OCI-LY3 (cell line): ENCODE data around the gene IGFL1.
"Not testable (repeated sequence)": the region's sequence is repeated elsewhere in the genome, so short reads cannot be mapped to it uniquely, and the experiment has no call there.

Experiments used
- H2AFZ ChIP-seq: fragments of 200-600, 300-600 bp; shearing (Covaris generic); 2 replicates; pipeline ENCODE4 v1.6.0; 2014; ENCODE audit warnings: antibody characterized with exemption, low read depth, low read length
- H3K27ac ChIP-seq: fragments of 200-600, 300-600 bp; sonication (generic); 2 replicates; pipeline ENCODE4 v1.5.1; 2014; ENCODE audit warnings: mild to moderate bottlenecking, low read length, moderate library complexity, mixed read lengths
- H3K27me3 ChIP-seq: fragments of 200-600, 300-600 bp; sonication (generic); 2 replicates; pipeline ENCODE4 v1.6.1; 2014; ENCODE audit warnings: low read depth, low read length, mixed read lengths
- H3K36me3 ChIP-seq: fragments of 200-600, 300-600 bp; sonication (generic); replicated peaks from 2 replicates; pipeline ENCODE3; 2014; ENCODE audit warnings: low read depth, low read length, mixed read lengths
- H3K4me1 ChIP-seq: fragments of 300-600, 200-600 bp; sonication (generic); 2 replicates; pipeline ENCODE4 v1.6.1; 2014; ENCODE audit warnings: low read length, mixed read lengths
- H3K4me2 ChIP-seq: fragments of 200-600, 300-600 bp; sonication (generic); 2 replicates; pipeline ENCODE4 v1.6.1; 2014; ENCODE audit warnings: low read length, mixed read lengths
- H3K4me3 ChIP-seq: fragments of 300-600, 200-600 bp; sonication (generic); 2 replicates; pipeline ENCODE4 v1.5.1; 2014; ENCODE audit warnings: antibody characterized with exemption, mild to moderate bottlenecking, low read length, moderate library complexity
- H3K79me2 ChIP-seq: fragments of 300-600, 200-600 bp; shearing (Covaris generic); 2 replicates; pipeline ENCODE4 v1.6.1; 2014; ENCODE audit warnings: mild to moderate bottlenecking, low read length, mixed read lengths
- H3K9ac ChIP-seq: fragments of 300-600, 200-600 bp; shearing (Covaris generic); 2 replicates; pipeline ENCODE4 v1.6.0; 2014; ENCODE audit warnings: mild to moderate bottlenecking, low read length, moderate library complexity
- H3K9me3 ChIP-seq: fragments of 200-600, 300-600 bp; shearing (Covaris generic); 2 replicates; pipeline ENCODE4 v1.6.1; 2014; ENCODE audit warnings: low read length, mixed read lengths; ENCODE audit not compliant: insufficient read depth
- H4K20me1 ChIP-seq: fragments of 200-600, 300-600 bp; sonication (generic); 2 replicates; pipeline ENCODE4 v1.6.1; 2016; ENCODE audit warnings: low read length, mixed read lengths; ENCODE audit not compliant: insufficient read depth
- EZH2phosphoT487 ChIP-seq: fragments of 200-600 bp; shearing (Covaris generic); IDR thresholded peaks from 2 replicates; pipeline ENCODE4 v1.6.1; 2018; ENCODE audit warnings: antibody characterized with exemption, mixed run types, low read depth
- TF ChIP-seq, protein P1 (sequence below): fragments of 200-600, 300-600 bp; sonication (generic); IDR thresholded peaks from 2 replicates; pipeline ENCODE4 v1.5.1; 2014; ENCODE audit warnings: antibody characterized with exemption, low read length, low read depth

Gene IGFL1

GRCh38 chr19:46211201-46211881, 18.2 kb upstream of the IGFL1 start:
- H3K9ac ChIP-seq: no peak overlapping the region
- H3K4me2 ChIP-seq: no peak overlapping the region
- no peaks in the 10 kb centered on the region for H3K4me1 ChIP-seq
- H3K27ac ChIP-seq: no peak overlapping the region
- TF ChIP-seq EZH2phosphoT487: no peak
- TF ChIP-seq, protein P1, sequence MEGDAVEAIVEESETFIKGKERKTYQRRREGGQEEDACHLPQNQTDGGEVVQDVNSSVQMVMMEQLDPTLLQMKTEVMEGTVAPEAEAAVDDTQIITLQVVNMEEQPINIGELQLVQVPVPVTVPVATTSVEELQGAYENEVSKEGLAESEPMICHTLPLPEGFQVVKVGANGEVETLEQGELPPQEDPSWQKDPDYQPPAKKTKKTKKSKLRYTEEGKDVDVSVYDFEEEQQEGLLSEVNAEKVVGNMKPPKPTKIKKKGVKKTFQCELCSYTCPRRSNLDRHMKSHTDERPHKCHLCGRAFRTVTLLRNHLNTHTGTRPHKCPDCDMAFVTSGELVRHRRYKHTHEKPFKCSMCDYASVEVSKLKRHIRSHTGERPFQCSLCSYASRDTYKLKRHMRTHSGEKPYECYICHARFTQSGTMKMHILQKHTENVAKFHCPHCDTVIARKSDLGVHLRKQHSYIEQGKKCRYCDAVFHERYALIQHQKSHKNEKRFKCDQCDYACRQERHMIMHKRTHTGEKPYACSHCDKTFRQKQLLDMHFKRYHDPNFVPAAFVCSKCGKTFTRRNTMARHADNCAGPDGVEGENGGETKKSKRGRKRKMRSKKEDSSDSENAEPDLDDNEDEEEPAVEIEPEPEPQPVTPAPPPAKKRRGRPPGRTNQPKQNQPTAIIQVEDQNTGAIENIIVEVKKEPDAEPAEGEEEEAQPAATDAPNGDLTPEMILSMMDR: no peak
- H3K9me3 ChIP-seq: no peaks in the 10 kb centered on the region
- H3K36me3 ChIP-seq: no peaks in the 10 kb centered on the region
- no peak overlapping the region for H3K4me3 ChIP-seq
- H4K20me1 ChIP-seq: no peaks in the 10 kb centered on the region
- no peak overlapping the region for H2AFZ ChIP-seq
- no peaks in the 10 kb centered on the region for H3K79me2 ChIP-seq
- H3K27me3 ChIP-seq: peaks cover 54% of the 10 kb centered on the region

DNA sequence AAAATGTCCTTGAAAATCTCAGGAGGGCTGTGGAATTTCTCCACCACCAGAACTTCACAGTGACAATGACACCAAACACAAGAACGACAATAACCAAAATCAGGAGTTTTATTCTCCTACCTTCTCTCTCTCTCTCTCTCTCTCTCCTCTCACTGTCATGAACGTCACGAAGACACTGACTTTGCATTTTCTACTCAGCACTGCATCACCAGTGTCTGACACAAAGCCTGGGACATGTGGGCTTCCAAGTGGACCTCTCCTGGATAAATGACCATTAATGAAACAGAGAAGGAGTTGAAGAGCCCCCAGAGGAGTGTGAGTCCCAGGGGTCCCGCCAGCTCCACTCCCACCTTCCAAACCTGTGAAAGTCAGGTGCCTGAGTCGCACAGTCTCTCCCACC, 16.9 kb upstream of the IGFL1 start:
- H3K9me3 ChIP-seq, H3K27ac ChIP-seq, H3K4me2 ChIP-seq: not testable (repeated sequence)

GRCh38 chr19:46213156-46213555, 16.4 kb upstream of the IGFL1 start:
- no peak for TF ChIP-seq EZH2phosphoT487
- TF ChIP-seq, protein P1: no peak
- H3K4me2 ChIP-seq: no peak overlapping the region
- no peak overlapping the region for H3K27ac ChIP-seq
- no peaks in the 10 kb centered on the region for H3K79me2 ChIP-seq
- no peaks in the 10 kb centered on the region for H3K36me3 ChIP-seq
- no peak overlapping the region for H3K9ac ChIP-seq
- H3K9me3 ChIP-seq: no peaks in the 10 kb centered on the region
- H3K4me1 ChIP-seq: no peaks in the 10 kb centered on the region
- no peak overlapping the region for H3K4me3 ChIP-seq
- no peaks in the 10 kb centered on the region for H4K20me1 ChIP-seq
- no peak overlapping the region for H2AFZ ChIP-seq
- H3K27me3 ChIP-seq: peaks cover 56% of the 10 kb centered on the region

More for the DNA sequence above, 16.9 kb upstream of the IGFL1 start:
- H2AFZ ChIP-seq, H3K9ac ChIP-seq, H3K4me3 ChIP-seq, H4K20me1 ChIP-seq, H3K36me3 ChIP-seq, H3K79me2 ChIP-seq, H3K4me1 ChIP-seq: not testable (repeated sequence)
- H3K27me3 ChIP-seq: peaks cover 55% of the 10 kb centered on the region

GRCh38 chr19:46213806-46214205, 15.7 kb upstream of the IGFL1 start:
- H3K9me3 ChIP-seq: no peaks in the 10 kb centered on the region
- peaks cover 50% of the 10 kb centered on the region for H3K27me3 ChIP-seq
- H2AFZ ChIP-seq: no peak overlapping the region
- H3K4me2 ChIP-seq: no peak overlapping the region
- no peak overlapping the region for H3K27ac ChIP-seq
- H3K79me2 ChIP-seq: no peaks in the 10 kb centered on the region
- no peak overlapping the region for H3K4me3 ChIP-seq
- no peaks in the 10 kb centered on the region for H3K36me3 ChIP-seq
- TF ChIP-seq EZH2phosphoT487: no peak
- TF ChIP-seq, protein P1: no peak
- no peaks in the 10 kb centered on the region for H4K20me1 ChIP-seq
- no peaks in the 10 kb centered on the region for H3K4me1 ChIP-seq
- no peak overlapping the region for H3K9ac ChIP-seq
